K562 (cell line): ENCODE data around the gene PIGB. TPM values are rescaled to one million over a fixed set of nuclear protein-coding genes. Genes with fewer than 3 reads are reported as not detected.
A peak's percentile ranks its signal among the peaks of the same experiment; 100 is the strongest.

Experiments
- COPS2 ChIP-seq: fragments of 450-650 bp; conservative IDR thresholded peaks from 2 replicates; pipeline ENCODE4 v1.6.1; 2016; ENCODE audit warnings: mild to moderate bottlenecking, moderate library complexity
- FOXM1 ChIP-seq, 2 experiments: fragments of 450-650 bp in 1 of 2; sonication (generic) in 1 of 2; formaldehyde crosslinking in 1 of 2; IDR thresholded peaks; 2 replicates each; pipeline versions ENCODE4 v1.6.1 to v1.9.0; 2017 to 2022; ENCODE audit warnings: low read depth in 2 of 2, mild to moderate bottlenecking in 2 of 2, missing genetic modification reagents in 1 of 2, moderate library complexity in 1 of 2
- MCM5 ChIP-seq: fragments of 450-650 bp; IDR thresholded peaks from 2 replicates; pipeline ENCODE4 v1.6.1; 2016; ENCODE audit warnings: low read depth
- NR2C1 ChIP-seq, 2 experiments: fragments of 450-650 bp; IDR thresholded peaks; 2 replicates each; pipeline ENCODE4 v1.6.1; 2017; ENCODE audit warnings: mild to moderate bottlenecking in 2 of 2, antibody characterized with exemption in 1 of 2, inconsistent platforms in 1 of 2, missing compliant biosample characterization in 1 of 2, missing genetic modification characterization in 1 of 2
- TRIM24 ChIP-seq, 2 experiments: fragments of 450-650 bp; IDR thresholded peaks; 2 replicates each; pipeline ENCODE4 v1.6.1; 2016
- ZNF124 ChIP-seq: sonication (generic); formaldehyde crosslinking; IDR thresholded peaks from 2 replicates; pipeline ENCODE4 v1.8.1; 2022; ENCODE audit warnings: missing genetic modification reagents
- ZNF77 ChIP-seq: fragments of 250-450 bp; sonication (Bioruptor Pico); IDR thresholded peaks from 2 replicates; pipeline ENCODE4 v1.5.0; 2020
- polyA plus RNA-seq, 8 experiments: library from polyadenylated mRNA; depleted of rRNA in 4 of 8; stranded (reverse) in 5 of 8; unstranded in 3 of 8; fragments of >200 nt; fragmentation: Nextera tagmentation in 2 of 8; fragmentation: Illumina TruSeq in 1 of 8; extraction: Ambion mirVana in 2 of 8; extraction: Trizol in 1 of 8; gene quantifications; 2 replicates each; pipeline versions ENCODE4 v1.2.1 to v1.2.3, GENCODE V29; 2011 to 2014; ENCODE audit warnings: inconsistent platforms in 1 of 8, missing spikeins in 1 of 8
- total RNA-seq, 7 experiments: library from RNA; depleted of rRNA in 6 of 7; stranded (reverse); fragments of >200 nt in 6 of 7; fragmentation: Illumina TruSeq in 2 of 7; extraction: Trizol in 2 of 7; gene quantifications; 2 replicates each; pipeline versions ENCODE4 v1.2.1 to v1.2.3, GENCODE V29; 2011 to 2021; ENCODE audit warnings: low replicate concordance in 1 of 7
- TF ChIP-seq, protein P1 (sequence below): fragments of 200-600 bp; sonication (generic); IDR thresholded peaks from one replicate; pipeline ENCODE4 v1.6.1; 2012; ENCODE audit warnings: mild to moderate bottlenecking, low read depth, low read length, inconsistent platforms
- TF ChIP-seq, protein P2 (sequence below): fragments of 450-650 bp; IDR thresholded peaks from 2 replicates; pipeline ENCODE4 v1.6.1; 2016; ENCODE audit warnings: borderline replicate concordance
- TF ChIP-seq, protein P3 (sequence below): fragments of 450-650 bp; IDR thresholded peaks from 2 replicates; pipeline ENCODE4 v1.7.1; 2018; ENCODE audit warnings: mild to moderate bottlenecking, low read depth; ENCODE audit not compliant: partially characterized antibody

The PIGB gene
- total and polyA plus RNA-seq, 9 of the 15 experiments (the other 6 are each of a cell fraction or from before 2014, with no cell fraction given), result 9.9 to 32.3 (median 18.2) TPM

DNA sequence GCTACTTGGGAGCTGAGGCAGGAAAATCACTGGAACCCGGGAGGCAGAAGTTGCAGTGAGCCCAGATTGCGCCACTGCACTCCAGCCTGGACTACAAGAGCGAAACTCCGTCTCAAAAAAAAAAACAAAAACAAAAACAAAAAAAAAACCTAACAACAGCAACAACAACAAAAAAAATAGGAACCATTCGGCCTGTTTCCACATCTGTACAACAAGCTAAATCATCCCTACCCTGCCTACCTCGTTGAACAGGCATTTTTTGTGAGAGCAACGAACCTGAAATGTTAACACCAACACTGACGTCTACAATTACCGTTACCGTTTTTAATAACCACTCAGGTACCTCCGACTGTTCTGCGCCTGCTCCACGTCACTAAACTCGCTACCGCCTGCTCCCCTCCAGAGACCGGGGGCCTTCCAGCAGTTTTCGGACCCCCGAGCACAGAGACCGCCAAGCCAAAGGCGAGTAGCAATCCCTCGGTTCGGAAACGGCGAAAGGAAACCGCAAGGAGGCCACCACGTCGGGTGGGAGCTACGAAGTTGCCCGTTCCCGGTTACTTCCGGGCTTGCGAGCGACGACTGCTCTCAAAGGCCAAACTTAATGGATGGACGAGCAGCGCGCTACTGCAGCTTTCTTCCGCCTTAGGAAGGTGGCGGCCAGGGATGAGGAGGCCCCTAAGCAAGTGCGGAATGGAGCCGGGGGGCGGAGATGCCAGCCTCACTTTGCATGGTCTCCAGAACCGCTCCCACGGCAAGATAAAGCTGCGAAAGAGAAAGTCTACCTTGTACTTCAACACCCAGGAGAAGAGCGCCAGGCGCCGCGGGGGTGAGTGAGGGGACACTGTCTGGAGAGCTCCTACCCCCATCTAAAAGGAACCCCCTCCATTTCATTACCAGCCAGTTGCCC, at the start of gene PIGB, which contains the start of gene PIGBOS1 (continued):
- TF ChIP-seq, protein P1, sequence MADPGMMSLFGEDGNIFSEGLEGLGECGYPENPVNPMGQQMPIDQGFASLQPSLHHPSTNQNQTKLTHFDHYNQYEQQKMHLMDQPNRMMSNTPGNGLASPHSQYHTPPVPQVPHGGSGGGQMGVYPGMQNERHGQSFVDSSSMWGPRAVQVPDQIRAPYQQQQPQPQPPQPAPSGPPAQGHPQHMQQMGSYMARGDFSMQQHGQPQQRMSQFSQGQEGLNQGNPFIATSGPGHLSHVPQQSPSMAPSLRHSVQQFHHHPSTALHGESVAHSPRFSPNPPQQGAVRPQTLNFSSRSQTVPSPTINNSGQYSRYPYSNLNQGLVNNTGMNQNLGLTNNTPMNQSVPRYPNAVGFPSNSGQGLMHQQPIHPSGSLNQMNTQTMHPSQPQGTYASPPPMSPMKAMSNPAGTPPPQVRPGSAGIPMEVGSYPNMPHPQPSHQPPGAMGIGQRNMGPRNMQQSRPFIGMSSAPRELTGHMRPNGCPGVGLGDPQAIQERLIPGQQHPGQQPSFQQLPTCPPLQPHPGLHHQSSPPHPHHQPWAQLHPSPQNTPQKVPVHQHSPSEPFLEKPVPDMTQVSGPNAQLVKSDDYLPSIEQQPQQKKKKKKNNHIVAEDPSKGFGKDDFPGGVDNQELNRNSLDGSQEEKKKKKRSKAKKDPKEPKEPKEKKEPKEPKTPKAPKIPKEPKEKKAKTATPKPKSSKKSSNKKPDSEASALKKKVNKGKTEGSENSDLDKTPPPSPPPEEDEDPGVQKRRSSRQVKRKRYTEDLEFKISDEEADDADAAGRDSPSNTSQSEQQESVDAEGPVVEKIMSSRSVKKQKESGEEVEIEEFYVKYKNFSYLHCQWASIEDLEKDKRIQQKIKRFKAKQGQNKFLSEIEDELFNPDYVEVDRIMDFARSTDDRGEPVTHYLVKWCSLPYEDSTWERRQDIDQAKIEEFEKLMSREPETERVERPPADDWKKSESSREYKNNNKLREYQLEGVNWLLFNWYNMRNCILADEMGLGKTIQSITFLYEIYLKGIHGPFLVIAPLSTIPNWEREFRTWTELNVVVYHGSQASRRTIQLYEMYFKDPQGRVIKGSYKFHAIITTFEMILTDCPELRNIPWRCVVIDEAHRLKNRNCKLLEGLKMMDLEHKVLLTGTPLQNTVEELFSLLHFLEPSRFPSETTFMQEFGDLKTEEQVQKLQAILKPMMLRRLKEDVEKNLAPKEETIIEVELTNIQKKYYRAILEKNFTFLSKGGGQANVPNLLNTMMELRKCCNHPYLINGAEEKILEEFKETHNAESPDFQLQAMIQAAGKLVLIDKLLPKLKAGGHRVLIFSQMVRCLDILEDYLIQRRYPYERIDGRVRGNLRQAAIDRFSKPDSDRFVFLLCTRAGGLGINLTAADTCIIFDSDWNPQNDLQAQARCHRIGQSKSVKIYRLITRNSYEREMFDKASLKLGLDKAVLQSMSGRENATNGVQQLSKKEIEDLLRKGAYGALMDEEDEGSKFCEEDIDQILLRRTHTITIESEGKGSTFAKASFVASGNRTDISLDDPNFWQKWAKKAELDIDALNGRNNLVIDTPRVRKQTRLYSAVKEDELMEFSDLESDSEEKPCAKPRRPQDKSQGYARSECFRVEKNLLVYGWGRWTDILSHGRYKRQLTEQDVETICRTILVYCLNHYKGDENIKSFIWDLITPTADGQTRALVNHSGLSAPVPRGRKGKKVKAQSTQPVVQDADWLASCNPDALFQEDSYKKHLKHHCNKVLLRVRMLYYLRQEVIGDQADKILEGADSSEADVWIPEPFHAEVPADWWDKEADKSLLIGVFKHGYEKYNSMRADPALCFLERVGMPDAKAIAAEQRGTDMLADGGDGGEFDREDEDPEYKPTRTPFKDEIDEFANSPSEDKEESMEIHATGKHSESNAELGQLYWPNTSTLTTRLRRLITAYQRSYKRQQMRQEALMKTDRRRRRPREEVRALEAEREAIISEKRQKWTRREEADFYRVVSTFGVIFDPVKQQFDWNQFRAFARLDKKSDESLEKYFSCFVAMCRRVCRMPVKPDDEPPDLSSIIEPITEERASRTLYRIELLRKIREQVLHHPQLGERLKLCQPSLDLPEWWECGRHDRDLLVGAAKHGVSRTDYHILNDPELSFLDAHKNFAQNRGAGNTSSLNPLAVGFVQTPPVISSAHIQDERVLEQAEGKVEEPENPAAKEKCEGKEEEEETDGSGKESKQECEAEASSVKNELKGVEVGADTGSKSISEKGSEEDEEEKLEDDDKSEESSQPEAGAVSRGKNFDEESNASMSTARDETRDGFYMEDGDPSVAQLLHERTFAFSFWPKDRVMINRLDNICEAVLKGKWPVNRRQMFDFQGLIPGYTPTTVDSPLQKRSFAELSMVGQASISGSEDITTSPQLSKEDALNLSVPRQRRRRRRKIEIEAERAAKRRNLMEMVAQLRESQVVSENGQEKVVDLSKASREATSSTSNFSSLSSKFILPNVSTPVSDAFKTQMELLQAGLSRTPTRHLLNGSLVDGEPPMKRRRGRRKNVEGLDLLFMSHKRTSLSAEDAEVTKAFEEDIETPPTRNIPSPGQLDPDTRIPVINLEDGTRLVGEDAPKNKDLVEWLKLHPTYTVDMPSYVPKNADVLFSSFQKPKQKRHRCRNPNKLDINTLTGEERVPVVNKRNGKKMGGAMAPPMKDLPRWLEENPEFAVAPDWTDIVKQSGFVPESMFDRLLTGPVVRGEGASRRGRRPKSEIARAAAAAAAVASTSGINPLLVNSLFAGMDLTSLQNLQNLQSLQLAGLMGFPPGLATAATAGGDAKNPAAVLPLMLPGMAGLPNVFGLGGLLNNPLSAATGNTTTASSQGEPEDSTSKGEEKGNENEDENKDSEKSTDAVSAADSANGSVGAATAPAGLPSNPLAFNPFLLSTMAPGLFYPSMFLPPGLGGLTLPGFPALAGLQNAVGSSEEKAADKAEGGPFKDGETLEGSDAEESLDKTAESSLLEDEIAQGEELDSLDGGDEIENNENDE, result no peak
- TF ChIP-seq, protein P2, sequence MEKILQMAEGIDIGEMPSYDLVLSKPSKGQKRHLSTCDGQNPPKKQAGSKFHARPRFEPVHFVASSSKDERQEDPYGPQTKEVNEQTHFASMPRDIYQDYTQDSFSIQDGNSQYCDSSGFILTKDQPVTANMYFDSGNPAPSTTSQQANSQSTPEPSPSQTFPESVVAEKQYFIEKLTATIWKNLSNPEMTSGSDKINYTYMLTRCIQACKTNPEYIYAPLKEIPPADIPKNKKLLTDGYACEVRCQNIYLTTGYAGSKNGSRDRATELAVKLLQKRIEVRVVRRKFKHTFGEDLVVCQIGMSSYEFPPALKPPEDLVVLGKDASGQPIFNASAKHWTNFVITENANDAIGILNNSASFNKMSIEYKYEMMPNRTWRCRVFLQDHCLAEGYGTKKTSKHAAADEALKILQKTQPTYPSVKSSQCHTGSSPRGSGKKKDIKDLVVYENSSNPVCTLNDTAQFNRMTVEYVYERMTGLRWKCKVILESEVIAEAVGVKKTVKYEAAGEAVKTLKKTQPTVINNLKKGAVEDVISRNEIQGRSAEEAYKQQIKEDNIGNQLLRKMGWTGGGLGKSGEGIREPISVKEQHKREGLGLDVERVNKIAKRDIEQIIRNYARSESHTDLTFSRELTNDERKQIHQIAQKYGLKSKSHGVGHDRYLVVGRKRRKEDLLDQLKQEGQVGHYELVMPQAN, result peak; percentile 87; the same call in 1 of the 2 replicates
- TF ChIP-seq ZNF124 (CRISPR knock-in tag), result no peak
- TF ChIP-seq COPS2, result no peak
- TF ChIP-seq MCM5, result no peak
- TF ChIP-seq, protein P3, sequence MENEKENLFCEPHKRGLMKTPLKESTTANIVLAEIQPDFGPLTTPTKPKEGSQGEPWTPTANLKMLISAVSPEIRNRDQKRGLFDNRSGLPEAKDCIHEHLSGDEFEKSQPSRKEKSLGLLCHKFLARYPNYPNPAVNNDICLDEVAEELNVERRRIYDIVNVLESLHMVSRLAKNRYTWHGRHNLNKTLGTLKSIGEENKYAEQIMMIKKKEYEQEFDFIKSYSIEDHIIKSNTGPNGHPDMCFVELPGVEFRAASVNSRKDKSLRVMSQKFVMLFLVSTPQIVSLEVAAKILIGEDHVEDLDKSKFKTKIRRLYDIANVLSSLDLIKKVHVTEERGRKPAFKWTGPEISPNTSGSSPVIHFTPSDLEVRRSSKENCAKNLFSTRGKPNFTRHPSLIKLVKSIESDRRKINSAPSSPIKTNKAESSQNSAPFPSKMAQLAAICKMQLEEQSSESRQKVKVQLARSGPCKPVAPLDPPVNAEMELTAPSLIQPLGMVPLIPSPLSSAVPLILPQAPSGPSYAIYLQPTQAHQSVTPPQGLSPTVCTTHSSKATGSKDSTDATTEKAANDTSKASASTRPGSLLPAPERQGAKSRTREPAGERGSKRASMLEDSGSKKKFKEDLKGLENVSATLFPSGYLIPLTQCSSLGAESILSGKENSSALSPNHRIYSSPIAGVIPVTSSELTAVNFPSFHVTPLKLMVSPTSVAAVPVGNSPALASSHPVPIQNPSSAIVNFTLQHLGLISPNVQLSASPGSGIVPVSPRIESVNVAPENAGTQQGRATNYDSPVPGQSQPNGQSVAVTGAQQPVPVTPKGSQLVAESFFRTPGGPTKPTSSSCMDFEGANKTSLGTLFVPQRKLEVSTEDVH, result peak; percentile 81
- TF ChIP-seq ZNF77 (CRISPR knock-in tag), result no peak
- no peak for TF ChIP-seq NR2C1 (IDR thresholded peaks at IDR 0.05)
- TF ChIP-seq NR2C1 (tag; IDR thresholded peaks at IDR 0.05), result no peak
- TF ChIP-seq TRIM24 (IDR thresholded peaks at IDR 0.05), result peak; percentile 23 to 54; a peak in 2 of 4 replicates
- 0 out of 2 replicates have a peak, but pooled peaks have one; percentile 36 for TF ChIP-seq FOXM1 (IDR thresholded peaks at IDR 0.05; ENCODE audit: low read depth)
- TF ChIP-seq FOXM1 (CRISPR knock-in tag; IDR thresholded peaks at IDR 0.05; ENCODE audit: low read depth), result no peak
